ENCODE measurements around the gene BEND5.

BEND5 gene

DNA sequence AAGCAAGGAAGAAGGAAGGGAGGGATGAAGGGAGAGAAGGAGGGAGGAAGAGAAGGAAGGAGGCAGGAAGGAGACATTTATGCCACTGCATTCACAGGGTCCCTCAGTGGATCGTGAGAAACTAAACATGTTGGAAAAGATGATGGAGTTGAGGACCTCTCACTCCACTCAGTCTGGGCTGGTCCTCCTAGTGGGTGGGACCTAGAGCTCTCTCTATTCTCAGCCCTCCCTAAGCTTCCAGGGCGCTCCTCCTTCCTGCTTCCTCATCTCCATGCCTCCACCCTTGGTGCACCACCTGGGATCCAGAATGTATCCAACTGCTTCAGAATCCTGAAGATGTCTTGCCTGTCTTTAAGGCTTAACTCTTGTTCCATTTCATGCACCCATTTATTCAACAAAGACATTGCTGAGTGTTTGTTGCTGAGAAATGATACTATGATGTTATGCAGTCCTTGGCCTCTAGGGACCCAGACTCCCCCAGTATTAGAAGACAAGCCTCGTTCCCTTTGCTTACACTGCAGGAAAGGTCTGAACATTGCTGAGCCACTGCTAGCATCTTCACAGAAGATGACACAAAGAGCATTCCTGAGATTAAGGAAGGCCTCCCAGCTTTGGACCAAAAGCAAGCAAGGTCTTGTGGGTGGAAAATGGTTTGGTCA, 88.5 kb downstream of the BEND5 start:
- Histone ChIP-seq H3K9me3 (no peaks in the 10 kb centered on the region), H3K27me3 (no peaks in the 10 kb centered on the region), H3K4me2 (peak overlapping the region; percentile 32), H3K4me3 (no peak overlapping the region), H3K9ac (no peak overlapping the region), H3K36me3 (no peaks in the 10 kb centered on the region), H4K20me1 (no peaks in the 10 kb centered on the region), H3K4me1 (peaks cover 28% of the 10 kb centered on the region), H3K27ac (no peak overlapping the region)
- no peak for TF ChIP-seq Cebpa-rat (IDR thresholded peaks at IDR 0.05)

DNA sequence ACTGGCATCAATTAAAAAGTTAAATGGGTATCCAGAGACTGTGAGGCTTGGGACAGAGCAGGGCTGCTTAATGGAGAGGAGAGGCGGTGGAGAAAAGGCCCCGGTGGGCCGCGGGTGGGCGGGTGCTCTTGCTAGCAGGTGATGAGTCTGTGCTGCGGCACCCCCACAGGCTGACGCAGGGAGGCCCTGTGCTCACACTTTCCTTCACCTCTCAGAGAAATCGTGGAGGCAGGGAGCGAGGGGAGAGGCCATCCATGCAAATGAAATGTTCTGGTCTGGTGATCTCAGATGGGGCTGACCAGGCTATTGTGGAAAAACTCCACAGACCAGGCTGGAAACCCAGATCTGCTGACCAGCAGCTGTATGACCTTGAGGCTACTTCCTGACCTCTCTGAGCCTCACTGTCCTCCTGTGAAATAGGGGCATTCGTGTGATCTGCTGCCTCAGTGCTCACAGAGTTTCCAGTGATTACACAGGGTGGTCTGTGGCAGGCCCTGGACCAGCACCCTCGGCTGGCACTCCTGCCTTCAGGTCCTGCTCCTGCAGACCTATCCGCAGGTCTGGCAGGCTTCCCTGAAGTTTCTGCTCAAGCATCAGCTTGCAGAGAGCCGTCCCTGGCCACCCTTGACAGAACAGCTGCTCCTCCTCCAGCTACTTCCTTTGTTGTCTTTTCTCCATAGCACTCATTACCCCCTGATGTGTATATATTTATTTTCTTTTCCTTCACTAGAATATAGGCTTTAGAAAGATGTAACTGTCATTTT, 89.2 kb downstream of the BEND5 start:
- Histone ChIP-seq H4K20me1 (no peaks in the 10 kb centered on the region), H3K27ac (no peak overlapping the region), H3K4me1 (peaks cover 28% of the 10 kb centered on the region), H3K9me3 (no peaks in the 10 kb centered on the region), H3K4me2 (peak overlapping the region; percentile 32), H3K27me3 (no peaks in the 10 kb centered on the region), H3K36me3 (no peaks in the 10 kb centered on the region), H3K4me3 (no peak overlapping the region), H3K9ac (no peak overlapping the region)
- no peak for TF ChIP-seq Cebpa-rat (IDR thresholded peaks at IDR 0.05)

DNA sequence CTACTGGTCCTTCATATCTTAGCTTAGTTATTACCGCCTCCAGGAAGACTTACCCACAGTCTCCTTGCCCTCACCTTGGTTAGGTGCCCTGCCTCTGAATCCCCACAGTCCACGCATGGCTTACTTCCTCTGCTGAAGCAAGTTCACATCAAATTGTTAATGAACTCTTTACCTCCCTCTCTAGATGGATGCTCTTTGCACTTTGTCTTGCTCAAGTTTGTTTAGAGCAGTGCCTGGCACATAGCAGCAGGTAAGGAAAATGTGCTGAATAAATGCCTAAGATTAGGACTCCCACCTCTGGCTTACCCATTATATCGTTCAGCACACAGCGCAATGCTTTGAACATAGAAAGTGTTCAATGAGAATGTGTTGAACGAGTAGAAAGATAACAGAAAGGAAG, 90.5 kb downstream of the BEND5 start:
- no peak for TF ChIP-seq Cebpa-rat (IDR thresholded peaks at IDR 0.05)
- Histone ChIP-seq H3K4me1 (peaks cover 21% of the 10 kb centered on the region), H3K9me3 (no peaks in the 10 kb centered on the region), H3K36me3 (no peaks in the 10 kb centered on the region), H3K27me3 (no peaks in the 10 kb centered on the region), H3K27ac (no peak overlapping the region), H4K20me1 (no peaks in the 10 kb centered on the region), H3K9ac (no peak overlapping the region), H3K4me2 (no peak overlapping the region), H3K4me3 (no peak overlapping the region)

DNA sequence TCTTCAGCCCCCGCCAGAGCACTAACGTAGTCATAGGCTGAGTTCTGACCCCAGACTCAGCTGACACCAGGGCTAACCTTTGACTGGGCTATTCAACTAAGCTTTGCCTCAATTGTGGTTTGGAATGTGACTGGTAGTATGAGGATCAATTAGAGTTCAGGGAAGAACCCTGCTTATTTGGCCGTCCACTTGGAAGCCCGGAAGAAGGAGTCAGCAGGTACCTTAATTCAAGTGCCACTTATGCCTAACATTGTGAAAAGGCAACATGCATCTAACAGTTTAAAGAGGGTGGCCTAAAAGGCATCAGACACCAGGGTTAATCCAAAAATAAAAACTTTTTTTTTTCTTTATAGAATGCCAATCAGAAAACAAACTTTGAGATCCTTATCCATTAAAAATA, 92.3 kb downstream of the BEND5 start:
- Histone ChIP-seq H4K20me1 (no peaks in the 10 kb centered on the region), H3K27ac (no peak overlapping the region), H3K4me3 (no peak overlapping the region), H3K9ac (no peak overlapping the region), H3K36me3 (no peaks in the 10 kb centered on the region), H3K4me1 (peaks cover 37% of the 10 kb centered on the region), H3K4me2 (no peak overlapping the region), H3K27me3 (no peaks in the 10 kb centered on the region), H3K9me3 (no peaks in the 10 kb centered on the region)
- no peak for TF ChIP-seq Cebpa-rat (IDR thresholded peaks at IDR 0.05)

GRCh38 chr1:48683839-48684238, 92.9 kb downstream of the BEND5 start:
- Histone ChIP-seq H3K27ac (no peak overlapping the region), H3K9me3 (no peaks in the 10 kb centered on the region), H3K4me1 (peaks cover 40% of the 10 kb centered on the region), H3K36me3 (no peaks in the 10 kb centered on the region), H3K9ac (no peak overlapping the region), H3K27me3 (no peaks in the 10 kb centered on the region), H3K4me3 (no peak overlapping the region), H3K4me2 (no peak overlapping the region), H4K20me1 (no peaks in the 10 kb centered on the region)
- no peak for TF ChIP-seq Cebpa-rat (IDR thresholded peaks at IDR 0.05)

DNA sequence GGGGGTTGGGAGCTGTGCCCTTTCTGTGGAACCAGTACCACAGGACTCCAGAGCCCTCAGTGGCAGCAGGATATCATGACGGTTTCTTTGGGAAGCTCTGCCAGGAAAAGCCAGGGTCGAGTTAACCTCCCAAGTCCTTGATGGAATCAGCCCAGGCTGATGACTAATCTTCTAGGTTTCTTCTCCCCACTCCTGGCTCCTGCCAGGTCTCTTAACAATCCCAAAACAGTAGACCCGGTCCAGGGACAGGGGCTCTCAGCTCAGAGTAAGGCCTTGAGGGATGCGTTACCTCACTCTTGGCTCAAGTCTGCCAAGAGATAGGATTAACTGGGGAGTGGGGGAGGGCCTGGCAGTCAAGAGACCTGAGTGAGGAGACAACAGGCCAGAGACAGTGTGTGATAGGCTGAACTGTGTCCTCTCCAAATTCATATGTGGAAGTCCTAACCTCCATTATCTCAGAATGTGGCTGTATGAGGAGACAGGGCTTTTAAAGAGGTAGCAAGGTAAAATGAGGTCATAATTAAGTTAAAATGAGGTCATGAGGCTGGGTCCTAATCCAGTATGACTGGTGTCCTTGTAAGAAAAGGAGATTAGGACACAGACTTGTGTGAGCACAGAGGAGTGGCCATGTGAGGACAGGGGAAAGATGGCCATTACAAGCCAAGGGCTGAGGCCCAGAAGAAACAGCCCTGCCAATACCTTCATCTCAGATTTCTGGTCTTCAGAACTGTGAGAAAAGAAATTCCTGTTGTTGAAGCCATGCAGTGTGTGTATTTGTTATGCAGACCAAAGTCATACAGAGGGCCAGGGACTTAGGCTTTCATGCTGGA, 95.0 kb downstream of the BEND5 start:
- no peak overlapping the region for H3K9ac ChIP-seq
- no peak overlapping the region for H3K27ac ChIP-seq
- no peaks in the 10 kb centered on the region for H3K27me3 ChIP-seq
- H3K4me3 ChIP-seq = no peak overlapping the region
- H3K4me1 ChIP-seq = peaks cover 43% of the 10 kb centered on the region
- H4K20me1 ChIP-seq = no peaks in the 10 kb centered on the region
- no peak overlapping the region for H3K4me2 ChIP-seq
- no peaks in the 10 kb centered on the region for H3K36me3 ChIP-seq
- no peaks in the 10 kb centered on the region for H3K9me3 ChIP-seq
- TF ChIP-seq Cebpa-rat (IDR thresholded peaks at IDR 0.05) = no peak

DNA sequence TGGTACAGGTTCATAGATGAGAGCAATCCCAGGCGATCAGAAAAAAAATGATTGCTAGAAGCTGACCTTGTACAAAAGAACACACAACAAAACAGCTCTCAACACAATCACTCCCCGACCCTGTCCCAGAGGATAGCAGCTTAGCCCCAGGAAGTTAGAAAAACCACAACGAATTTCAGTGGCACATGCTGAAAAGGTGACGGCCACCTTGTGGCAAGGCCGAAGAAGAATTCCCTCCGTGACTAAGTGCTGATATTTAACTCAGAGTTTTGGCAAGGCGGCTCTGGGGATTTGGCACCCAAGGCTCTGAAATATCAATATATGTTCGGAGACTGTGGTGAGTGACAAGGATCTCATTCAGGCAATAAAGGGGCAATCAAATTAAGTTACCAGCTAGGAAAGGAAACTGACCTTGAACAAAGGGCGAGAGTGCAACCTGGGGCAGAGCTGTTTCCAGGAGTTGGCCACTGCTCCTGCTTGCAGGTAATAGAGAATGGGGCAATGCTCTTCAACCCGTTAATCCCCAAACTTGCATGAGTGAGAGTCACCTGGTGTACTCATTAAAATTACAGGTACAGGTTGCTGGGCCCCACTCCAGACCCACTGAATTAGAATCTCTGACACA, 96.2 kb downstream of the BEND5 start:
- H3K9me3 ChIP-seq = no peaks in the 10 kb centered on the region
- peaks cover 47% of the 10 kb centered on the region for H3K4me1 ChIP-seq
- H3K36me3 ChIP-seq = no peaks in the 10 kb centered on the region
- H3K4me2 ChIP-seq = peak overlapping the region; percentile 79
- H3K27ac ChIP-seq = no peak overlapping the region
- no peaks in the 10 kb centered on the region for H4K20me1 ChIP-seq
- no peak for TF ChIP-seq Cebpa-rat (IDR thresholded peaks at IDR 0.05)
- no peaks in the 10 kb centered on the region for H3K27me3 ChIP-seq
- H3K9ac ChIP-seq = peak overlapping the region; percentile 53; the same call in 1 of the 2 replicates
- no peak overlapping the region for H3K4me3 ChIP-seq

DNA sequence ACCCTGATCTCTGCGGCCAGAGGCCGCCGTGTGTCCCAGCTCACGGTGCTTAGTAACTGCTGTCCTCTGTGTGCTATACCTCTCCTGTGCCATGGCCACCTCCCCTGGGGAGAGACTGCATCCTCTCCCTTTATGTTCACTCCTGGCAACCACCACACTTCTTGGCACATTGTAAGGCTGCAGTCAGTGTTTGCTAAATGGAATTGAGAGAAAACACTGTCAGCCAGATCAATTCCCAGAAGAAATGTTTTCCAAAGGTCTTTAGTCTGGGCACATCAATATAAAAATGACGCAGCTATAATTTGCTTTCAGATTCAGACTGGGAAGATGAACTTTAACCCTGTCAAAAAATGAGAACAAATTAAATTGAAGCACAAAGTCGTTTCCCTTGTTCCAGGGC, 96.8 kb downstream of the BEND5 start:
- Histone ChIP-seq H4K20me1 (no peaks in the 10 kb centered on the region), H3K4me1 (peaks cover 50% of the 10 kb centered on the region)
- TF ChIP-seq Cebpa-rat (IDR thresholded peaks at IDR 0.05) = no peak

GRCh38 chr1:48678710-48679505, 97.8 kb downstream of the BEND5 start:
- H3K4me3 ChIP-seq = no peak overlapping the region

More for the DNA sequence above, 96.8 kb downstream of the BEND5 start:
- Histone ChIP-seq H3K9me3 (no peaks in the 10 kb centered on the region), H3K27ac (no peak overlapping the region), H3K4me2 (peak overlapping the region; percentile 79), H3K36me3 (no peaks in the 10 kb centered on the region), H3K9ac (peak overlapping the region; percentile 53; the same call in 1 of the 2 replicates), H3K27me3 (no peaks in the 10 kb centered on the region), H3K4me3 (no peak overlapping the region)

More at GRCh38 chr1:48678710-48679505, 97.8 kb downstream of the BEND5 start:
- no peak overlapping the region for H3K27ac ChIP-seq
- H3K36me3 ChIP-seq = no peaks in the 10 kb centered on the region
- H3K4me1 ChIP-seq = peaks cover 54% of the 10 kb centered on the region
- H3K9me3 ChIP-seq = no peaks in the 10 kb centered on the region
- H4K20me1 ChIP-seq = no peaks in the 10 kb centered on the region
- no peak overlapping the region for H3K9ac ChIP-seq
- peak overlapping the region; percentile 79 for H3K4me2 ChIP-seq
- no peak for TF ChIP-seq Cebpa-rat (IDR thresholded peaks at IDR 0.05)
- H3K27me3 ChIP-seq = no peaks in the 10 kb centered on the region
